GM18519 (cell line): ENCODE data around the gene PLA2G6.
"Not testable (repeated sequence)": the region's sequence is repeated elsewhere in the genome, so short reads cannot be mapped to it uniquely, and the experiment has no call there.

Source experiments
- ATAC-seq: cut with Tn5 transposase; IDR thresholded peaks from one replicate; pipeline ENCODE4 v1.9.1; 2021; ENCODE audit warnings: mild to moderate bottlenecking, moderate library complexity; ENCODE audit not compliant: unreplicated experiment, low FRiP score

The PLA2G6 gene

DNA sequence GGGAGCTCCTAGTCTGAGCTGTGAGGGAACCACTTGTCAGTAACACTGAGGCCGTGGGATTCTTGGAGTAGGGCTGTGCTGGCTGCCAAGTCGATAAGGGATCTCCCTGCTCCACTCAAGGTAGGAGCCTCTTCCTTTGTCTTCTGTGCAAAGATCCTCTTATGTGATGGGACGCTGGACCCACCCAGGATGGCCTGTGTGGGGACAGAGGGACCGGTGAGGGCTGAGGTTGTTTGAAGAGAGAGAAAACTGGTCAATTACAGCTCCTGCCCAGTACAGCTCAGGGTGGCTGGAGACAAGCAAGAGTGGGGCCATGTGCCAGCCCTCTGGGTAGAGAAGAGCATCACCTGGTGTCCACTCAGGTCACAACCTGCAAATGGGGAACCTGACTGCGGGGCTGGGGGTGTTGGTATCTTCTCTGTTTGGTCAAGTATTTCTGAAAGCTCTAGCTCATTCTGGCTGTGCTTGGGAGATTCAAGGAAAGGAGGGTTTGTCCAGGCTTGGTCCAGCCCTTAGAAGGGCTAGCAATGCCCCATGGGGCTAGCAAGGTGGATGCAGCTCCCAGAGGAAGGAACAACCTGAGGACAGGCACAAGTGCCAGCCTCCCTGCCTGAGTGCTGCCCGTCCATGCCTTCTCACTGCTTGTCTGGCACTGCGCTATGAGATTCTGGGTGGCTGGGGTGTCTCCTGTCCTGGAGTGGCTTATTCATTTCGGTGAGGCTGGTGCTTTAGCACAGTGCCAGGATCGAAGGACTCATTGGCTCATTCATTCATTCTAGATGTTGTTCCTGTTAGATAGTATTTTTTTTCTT, 43.5 kb downstream of the PLA2G6 start:
- no peak for ATAC-seq

DNA sequence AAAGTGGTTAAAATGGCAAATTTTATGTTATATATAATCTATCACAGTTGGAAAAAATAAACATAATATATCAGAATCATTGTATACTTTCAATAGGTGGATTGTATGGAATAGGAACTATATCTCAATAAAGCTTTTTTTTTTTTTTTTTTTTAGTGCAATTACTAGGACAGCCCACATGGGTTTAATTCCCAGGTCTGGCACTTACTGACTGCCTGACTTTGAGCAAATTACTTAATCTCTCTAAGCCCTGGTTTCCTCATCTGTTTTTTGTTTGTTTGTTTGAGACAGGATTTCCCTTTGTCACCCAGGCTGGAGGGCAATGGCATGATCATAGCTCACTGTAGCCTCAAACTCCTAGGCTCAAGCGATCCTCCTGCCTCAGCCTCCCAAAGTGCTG, 45.0 kb downstream of the PLA2G6 start:
- ATAC-seq = no peak

DNA sequence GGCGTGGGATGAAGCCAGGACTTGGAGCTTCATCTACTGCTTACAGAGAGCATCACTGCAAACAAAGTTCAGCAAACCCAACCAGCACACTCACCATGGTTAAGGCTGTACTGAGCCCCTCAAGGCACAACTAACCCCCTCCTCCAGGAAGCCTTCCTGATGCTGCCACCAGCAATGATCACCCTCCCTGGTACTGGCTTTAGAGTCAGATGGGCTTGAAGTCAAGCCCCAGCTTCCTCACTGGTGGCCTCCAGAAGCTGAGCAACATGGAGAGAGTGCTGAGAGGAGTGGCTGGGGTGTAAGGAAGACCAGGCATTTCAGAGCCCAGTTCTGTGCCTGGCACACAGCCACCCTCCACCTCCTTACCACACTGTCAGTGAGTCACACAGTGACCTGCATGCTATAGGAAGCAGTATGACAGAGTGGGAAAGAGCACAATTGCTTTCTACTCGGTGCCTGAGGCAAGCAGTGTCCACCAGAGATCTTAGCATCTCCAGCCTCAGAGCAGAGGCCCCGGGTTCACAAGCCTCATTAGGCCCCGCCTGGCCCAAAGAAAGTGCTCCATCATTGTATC, 46.4 kb downstream of the PLA2G6 start:
- ATAC-seq = no peak

DNA sequence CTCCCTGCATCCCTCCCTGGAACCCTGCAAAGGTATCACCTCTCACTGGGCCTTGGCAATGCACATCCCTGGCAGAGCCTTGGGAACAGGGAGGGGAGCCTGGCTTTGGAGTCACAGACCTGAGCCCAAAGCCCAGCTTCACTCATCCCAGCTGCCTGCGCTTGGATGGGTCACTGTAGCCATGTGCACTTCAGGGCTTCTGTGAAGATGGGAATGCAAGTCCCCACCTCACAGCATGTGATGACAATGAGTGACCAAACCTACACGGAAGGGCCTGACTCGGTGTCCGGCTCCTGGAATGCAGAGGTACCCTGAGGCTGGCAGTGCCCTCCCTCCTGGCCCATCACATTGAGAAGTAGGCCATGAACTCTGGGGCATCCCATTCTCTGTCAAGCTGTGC, 48.3 kb downstream of the PLA2G6 start:
- ATAC-seq = no peak

DNA sequence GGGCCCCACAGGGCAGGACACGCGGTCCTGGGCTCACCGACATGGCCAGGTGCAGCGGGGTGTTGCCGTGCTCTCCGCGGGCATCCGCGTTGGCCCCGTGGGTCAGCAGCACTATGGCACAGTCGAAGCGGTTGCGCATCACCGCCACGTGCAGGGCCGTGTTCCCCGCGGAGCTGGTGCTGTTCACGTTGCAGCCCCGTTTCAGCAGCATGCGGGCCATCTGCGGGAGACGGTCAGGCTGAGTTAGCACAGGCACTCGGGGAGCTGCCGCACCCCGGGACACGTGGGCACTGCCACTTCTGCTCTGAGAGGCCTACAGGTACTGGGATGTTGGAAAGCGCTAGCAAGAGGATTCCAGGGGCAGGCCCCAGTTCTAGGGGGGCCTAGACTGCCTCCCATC, 48.8 kb downstream of the PLA2G6 start:
- no peak for ATAC-seq

DNA sequence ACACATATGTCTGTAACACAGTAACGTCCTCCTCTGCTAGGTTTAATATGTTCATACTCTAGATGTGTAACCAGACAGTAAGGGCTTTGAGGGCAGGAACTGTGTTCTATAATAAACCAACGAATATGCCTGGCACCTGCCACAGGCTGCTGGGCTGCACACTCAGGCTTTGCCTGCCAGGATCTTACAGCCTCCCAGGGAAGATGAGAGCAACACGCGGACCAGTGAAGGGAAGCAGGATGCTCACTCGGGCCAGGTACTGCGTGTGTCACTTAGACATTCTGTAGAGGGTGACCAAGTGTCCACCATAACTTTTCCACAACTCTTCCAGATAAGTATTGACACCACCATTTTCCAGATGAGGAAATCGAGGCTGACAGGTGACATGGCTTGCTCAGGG, 49.5 kb downstream of the PLA2G6 start:
- no peak for ATAC-seq

DNA sequence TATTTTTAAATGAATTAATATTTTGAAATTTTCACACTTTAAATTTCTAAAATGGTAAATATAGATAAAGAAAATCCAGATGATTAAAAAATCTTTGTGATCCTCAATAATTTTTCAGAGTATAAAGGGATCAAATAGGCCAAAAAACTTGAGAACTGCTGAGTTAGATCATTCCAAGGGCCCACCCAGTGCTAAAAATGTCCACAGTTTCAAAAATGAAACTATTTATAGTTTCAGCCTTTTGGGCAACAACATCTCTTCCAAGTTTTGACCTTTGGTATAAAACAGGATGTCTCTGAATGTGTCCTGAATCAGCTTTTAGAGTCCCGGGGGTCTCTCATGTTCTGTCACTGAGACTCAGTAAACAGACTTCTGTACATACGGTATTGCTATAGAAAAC, 50.2 kb downstream of the PLA2G6 start:
- no peak for ATAC-seq

DNA sequence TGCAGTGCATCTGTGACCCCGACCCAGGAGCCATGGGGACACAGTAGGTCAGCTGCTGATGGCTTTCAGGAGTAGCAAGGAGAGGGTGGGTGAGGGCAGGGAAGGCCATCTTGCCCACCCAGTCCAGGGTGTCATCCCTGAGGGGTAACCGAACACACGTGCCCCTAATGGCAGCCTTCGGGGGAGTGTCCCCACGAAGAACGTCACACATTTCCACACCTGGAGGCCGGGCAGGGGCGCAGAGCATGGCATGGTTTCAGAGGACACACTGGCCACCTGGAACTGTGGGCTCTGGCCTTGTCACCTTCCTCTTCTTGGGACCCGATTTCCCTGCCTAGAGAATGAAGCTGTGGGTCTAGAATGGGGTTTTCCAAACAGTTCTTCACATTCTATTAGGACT, 51.8 kb downstream of the PLA2G6 start:
- ATAC-seq = no peak

DNA sequence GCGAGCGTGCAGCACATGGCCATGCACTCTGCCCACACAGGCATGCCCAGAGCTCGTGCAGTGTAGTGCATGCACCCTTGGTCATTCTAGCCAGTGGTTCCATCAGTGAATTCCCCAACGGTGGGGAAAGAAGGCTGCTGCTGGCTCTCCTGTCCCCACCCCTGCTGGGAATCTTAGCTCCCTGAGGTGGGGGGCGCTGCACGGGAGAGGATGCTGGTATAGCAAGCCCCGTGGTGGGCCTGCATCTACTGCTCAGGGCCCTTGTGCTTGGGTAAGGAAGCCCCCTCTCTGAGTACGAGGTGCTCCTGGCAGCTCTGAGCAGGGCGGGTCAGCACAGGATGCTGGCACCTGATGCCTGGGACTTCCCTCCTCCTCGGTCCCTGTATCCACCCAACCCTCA, 52.6 kb downstream of the PLA2G6 start:
- ATAC-seq = no peak

DNA sequence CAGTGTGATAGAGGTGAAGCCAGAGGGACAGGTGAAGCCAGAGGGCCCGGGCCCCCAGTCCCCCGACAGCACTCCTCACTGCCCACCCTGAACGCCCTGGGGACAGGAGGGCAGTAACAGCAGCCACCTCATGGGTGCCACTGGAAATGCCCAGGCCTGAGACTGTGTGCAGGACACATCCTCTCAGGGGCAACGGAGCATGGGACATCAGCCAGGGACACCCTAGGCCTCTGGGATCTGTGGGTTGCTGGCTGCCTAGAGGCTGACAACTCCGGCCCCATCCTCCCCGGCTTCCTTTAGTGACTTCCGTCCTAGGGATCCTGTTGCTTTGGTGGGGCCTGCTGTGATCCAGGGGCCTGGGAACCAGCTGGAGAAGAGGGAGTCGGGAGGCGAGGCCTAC, 53.8 kb downstream of the PLA2G6 start:
- no peak for ATAC-seq

DNA sequence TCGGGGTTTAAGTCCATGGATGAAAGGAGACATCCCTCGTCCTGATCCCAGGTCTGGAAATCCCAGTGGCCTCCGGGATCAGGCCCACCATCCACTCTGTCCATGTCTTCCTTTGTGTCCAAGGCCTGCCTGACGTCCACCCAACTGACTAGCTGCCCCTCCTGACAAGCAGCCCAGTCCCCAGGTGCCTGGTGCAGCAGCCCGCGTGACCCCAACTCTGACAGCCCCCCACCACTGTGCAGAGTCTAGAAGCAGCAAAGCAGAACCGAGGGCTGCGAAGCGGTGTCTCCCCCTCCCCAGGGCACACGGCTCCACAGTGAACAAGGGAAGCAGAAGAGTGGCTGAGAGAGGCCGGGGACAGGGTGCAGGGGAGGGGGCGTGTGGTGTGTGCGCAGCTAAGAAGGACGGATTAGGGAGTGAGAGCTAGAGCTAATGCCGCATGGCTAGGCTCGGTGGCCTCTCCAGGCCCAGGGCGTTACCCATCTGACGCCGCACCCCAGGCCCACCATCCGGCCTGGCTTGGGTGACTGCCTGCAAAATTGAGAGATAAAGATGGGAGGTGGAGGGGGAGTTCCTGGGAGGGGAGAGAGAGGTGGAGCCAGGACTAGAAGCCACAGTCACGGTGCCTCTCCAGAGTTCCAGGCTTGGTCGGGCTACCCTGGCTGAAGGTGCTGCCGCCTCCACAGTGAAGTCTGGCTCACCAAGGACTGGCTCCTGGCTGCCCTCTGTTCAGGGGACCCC, 54.5 kb downstream of the PLA2G6 start:
- ATAC-seq = no peak

DNA sequence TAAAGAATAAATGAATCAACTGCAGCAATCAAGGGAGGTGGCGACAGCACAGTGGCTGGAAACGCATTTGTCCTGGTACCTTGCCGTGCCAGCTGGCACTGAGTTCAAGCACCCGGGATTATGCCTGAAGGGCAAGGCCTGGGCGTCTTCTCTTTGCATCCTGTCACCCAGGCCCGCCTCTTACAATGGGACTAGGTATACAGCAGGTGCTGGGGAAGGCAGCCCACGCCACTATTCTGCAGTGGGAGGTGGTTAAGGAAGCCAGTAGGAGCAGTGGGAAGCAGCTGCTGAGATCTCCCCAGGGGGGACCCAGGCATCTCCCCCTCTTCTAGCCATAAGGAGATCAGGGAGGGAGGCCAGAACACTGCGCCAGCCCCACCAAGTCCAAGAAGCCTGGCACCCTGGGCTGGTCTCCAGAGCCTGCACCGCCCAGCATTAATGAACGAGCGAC, 55.9 kb downstream of the PLA2G6 start:
- no peak for ATAC-seq

DNA sequence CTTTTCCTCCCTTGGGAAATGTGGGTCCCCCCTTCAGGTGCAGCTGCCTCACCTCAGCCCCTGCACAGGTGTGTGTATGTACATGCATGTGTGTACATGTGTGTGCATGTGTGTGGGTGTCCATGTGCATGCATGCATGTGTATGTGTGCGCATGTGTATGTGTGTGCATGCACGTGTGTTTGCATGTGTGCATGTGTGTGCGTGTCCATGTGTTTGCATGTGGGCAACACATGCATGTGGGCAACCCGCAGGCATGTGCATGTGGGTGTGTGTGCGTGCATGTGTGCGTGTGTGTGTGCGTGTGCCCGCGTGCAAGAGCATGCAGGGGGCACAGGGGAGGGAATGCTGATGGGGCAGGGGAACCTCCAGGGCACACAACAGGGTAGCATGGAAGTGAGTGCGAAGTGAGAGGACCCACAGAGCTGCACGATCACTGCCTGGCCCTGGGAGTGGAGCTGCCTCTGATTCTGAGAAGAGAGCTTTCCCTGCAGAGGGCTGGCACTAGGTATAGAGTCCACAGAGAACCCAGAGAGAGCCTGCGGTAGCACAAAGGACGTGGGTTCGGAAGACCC, 56.5 kb downstream of the PLA2G6 start:
- ATAC-seq = no peak

DNA sequence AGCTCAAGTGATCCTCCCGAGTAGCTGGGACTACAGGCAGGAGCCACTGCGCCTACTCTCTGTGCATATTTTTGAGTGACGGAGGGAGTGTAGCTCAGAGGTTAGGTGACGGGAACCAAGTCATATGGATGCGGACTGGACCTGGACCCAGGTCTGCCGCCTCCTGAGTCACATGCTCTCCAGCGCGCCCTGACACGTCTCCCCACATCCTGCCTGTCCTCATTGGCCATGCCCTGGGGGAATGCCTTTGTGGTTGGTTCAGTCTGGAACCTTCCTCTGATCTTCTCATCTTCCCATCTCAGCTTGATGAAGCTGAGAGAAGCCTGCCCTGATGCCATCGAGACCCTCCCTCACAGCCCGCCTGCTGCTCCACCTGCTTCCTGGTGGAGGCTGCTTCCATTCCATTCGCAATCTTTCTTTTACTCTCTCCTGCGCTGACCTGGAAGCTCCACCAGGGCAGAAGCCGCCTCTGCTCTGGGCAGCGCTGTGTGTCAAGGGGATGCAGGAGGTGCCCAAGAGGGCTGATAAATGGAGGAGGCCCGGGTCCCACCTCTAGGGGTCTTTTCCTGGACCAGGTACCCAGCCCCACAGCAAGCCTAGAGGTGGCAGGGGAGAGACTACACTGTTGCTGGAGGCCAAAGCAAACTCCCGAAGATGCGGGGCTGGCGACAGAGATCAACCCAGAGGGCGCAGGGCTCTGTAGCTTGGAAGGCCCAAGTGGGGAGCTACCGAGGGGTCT, 57.2 kb downstream of the PLA2G6 start:
- no peak for ATAC-seq

DNA sequence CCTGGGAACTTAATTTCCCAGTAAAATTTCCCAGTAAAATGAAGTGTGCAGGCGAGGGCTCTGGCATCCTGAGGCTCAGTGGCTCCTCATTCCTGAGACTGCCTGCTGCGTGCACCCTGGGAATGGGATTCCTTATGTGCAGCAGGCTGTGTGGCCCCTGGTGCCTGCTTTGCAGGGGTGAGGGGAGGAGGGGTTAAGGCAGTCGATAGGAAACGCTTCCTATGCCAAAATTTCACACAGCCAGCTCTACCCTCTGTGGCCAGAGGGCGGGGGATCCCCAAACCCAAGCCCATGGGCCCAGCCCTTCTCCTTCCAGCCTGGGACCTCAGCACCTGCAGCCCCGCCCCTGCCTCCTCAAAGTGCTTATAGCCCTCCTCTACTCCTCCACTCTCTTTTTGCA, 59.0 kb downstream of the PLA2G6 start:
- ATAC-seq = no peak

DNA sequence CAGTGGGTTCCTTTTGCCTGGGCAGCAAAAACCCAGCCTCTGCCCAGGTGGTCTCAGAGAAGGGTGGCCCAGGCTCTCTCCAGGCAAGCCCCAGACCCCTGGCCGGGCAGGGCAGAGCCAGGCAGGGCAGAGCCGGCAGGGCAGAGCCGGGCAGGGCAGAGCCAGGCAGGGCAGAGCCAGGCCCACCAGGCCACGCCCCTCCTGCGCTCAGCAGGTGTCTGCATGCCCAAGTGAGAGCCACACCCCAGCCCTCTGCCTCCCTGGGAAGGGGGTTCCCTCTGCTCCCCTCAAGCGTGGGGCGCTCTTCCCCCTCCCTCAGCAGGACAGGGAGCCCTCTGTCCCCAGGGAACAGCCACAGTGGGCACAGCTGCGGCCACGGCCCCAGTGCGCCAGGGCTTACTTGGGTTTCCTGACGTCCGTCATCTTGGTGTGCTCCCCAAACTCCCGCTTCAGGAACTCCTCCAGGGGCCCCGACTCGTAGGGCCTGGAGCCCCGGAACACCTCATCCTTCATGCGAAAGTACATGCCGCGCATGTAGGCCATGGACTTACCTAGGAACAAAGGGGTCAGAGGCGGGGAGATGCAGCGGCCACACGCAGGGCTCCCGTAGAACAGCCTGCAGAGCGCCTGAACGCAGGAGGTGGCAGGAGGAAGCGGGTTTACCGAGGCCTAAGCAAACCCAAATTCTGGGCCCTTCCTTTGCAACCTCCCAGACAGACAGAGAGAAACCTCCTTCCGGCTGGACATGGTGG, 61.1 kb downstream of the PLA2G6 start:
- no peak for ATAC-seq

DNA sequence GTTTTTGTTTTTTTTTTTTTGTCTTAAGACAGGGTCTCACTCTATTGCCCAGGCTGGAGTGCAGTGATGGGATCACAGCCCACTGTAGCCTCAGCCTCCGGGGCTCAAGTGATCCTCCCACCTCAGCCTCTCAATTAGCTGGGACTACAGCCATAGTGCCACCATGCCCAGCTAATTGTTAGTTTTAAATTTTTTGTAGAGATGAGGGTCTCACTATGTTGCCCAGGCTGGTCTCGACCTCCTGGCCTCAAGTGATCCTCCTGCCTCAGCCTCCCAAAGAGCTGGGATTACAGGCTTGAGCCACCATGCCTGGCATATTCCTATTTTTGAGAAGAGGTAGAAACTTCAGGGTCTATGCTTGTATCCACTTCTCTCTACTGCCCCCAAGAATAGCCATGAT, 62.9 kb downstream of the PLA2G6 start:
- ATAC-seq = not testable (repeated sequence)

DNA sequence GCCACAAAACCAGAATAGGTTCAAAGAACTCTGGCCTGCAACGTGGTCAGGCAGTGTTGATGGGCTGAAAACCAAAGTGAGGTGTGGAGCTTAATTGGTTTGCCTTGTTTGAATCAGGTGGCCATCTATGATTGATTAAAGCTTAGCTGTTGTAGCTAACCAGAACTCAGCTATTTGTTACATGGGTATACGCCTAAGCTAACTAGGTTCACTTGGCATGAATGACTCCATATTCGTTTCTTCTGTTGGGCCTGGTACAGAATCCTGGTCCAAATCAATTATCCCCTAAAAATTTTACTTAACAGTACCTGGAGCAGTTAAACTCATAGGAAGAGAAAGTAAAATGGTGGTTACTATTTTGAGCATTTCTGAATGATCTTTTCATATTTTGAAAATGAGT, 63.4 kb downstream of the PLA2G6 start:
- ATAC-seq = no peak

DNA sequence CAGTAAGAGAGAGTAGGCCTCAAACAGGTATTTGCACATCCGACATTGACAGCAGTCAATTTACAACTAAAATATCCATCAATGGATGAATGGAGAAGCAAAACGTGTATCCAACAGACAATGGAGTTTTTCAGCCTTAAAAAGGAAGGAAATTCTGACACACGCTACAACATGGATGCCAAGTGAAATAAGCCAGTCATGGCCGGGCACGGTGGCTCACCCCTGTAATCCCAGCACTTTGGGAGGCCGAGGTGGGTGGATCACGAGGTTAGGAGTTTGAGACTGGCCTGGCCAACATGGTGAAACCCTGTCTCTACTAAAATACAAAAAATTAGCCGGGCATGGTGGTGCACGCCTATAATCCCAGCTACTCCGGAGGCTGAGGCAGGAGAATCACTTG, 64.1 kb downstream of the PLA2G6 start:
- not testable (repeated sequence) for ATAC-seq
